Suprapubic skin (tissue), 3 donors: ENCODE results near the gene CRHBP.

Experiments used
- EP300 ChIP-seq: sonication (generic); formaldehyde crosslinking; IDR thresholded peaks from one replicate; pipeline ENCODE4 v1.6.1; 2017; ENCODE audit warnings: antibody characterized with exemption
- POLR2A ChIP-seq, 2 donors: fragments of 450-650 bp; IDR thresholded peaks; one replicate each; pipeline ENCODE4 v1.6.1; 2017; ENCODE audit warnings: antibody characterized with exemption in 2 of 2, mild to moderate bottlenecking in 2 of 2, moderate library complexity in 2 of 2
- TF ChIP-seq, protein P1 (sequence below), 2 donors: fragments of 200-600 bp in 1 of 2; fragments of 450-650 bp in 1 of 2; sonication (generic) in 1 of 2; IDR thresholded peaks; one replicate each; pipeline ENCODE4 v1.5.1; 2016 to 2019; ENCODE audit warnings: antibody characterized with exemption in 2 of 2, mild to moderate bottlenecking in 1 of 2, moderate library complexity in 1 of 2

DNA sequence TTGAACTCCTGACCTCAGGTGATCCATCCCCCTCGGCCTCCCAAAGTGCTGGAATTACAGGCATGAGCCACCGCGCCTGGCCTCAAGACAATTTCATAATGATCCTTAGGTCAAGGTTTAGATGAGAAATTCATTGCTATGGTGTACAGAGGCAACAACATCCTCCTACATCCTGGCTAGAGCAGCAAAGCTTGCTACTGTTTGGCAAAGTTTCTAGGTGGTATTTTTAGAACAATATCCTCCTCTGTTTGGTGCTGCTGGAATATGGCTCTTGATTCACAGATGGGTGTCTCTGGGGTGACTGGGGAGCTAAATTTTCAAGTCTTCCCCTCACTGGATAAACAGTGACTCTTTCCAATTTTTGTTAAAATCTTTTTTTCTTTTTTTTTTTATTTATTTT, 30.6 kb downstream of the CRHBP start:
- TF ChIP-seq, protein P1, sequence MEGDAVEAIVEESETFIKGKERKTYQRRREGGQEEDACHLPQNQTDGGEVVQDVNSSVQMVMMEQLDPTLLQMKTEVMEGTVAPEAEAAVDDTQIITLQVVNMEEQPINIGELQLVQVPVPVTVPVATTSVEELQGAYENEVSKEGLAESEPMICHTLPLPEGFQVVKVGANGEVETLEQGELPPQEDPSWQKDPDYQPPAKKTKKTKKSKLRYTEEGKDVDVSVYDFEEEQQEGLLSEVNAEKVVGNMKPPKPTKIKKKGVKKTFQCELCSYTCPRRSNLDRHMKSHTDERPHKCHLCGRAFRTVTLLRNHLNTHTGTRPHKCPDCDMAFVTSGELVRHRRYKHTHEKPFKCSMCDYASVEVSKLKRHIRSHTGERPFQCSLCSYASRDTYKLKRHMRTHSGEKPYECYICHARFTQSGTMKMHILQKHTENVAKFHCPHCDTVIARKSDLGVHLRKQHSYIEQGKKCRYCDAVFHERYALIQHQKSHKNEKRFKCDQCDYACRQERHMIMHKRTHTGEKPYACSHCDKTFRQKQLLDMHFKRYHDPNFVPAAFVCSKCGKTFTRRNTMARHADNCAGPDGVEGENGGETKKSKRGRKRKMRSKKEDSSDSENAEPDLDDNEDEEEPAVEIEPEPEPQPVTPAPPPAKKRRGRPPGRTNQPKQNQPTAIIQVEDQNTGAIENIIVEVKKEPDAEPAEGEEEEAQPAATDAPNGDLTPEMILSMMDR (IDR thresholded peaks at IDR 0.05): no peak
- TF ChIP-seq EP300: no peak
- TF ChIP-seq POLR2A (IDR thresholded peaks at IDR 0.05): no peak
